PC-3 (cell line): ENCODE results near the gene DELE1. TPM values are rescaled to one million over a fixed set of nuclear protein-coding genes. Genes with fewer than 3 reads are reported as not detected.

Experiments used
- ATAC-seq: fragments of 200-7000 bp; cut with Tn5 transposase; 2 replicates; pipeline ENCODE4 v1.9.1; 2020; ENCODE audit warnings: mild to moderate bottlenecking, moderate library complexity
- BruUV-seq: library from RNA; stranded (reverse); fragments of 400-500 nt; replicated peaks from 2 replicates; lab custom pipeline; 2021; lab: Mats Ljungman, UMichigan
- CTCF ChIA-PET: fragments of 300-600 bp; sonication (Branson Sonifier 250); formaldehyde crosslinking; loops from one replicate; lab custom pipeline; 2022; ENCODE audit warnings: antibody characterized with exemption; lab: Charles Lee
- POLR2A ChIA-PET: fragments of 300-600 bp; sonication (Branson Sonifier 250); formaldehyde crosslinking; loops from one replicate; lab custom pipeline; 2022; ENCODE audit warnings: antibody characterized with exemption; ENCODE audit not compliant: unreplicated experiment; lab: Charles Lee
- DNase-seq: peaks from one replicate; pipeline ENCODE4 v3.0.0-alpha.2; 2015
- H2AFZ ChIP-seq: fragments of 300-600 bp; sonication (generic); 2 replicates; pipeline ENCODE4 v1.6.0; 2016; ENCODE audit warnings: antibody characterized with exemption, low read length
- H3F3A ChIP-seq: fragments of 300-600 bp; sonication (generic); one replicate; pipeline ENCODE4 v1.6.0; 2017; ENCODE audit warnings: antibody characterized with exemption, low read length, control low read depth, mild to moderate bottlenecking; ENCODE audit not compliant: unreplicated experiment
- H3K27ac ChIP-seq: fragments of 300-600 bp; sonication (generic); 2 replicates; pipeline ENCODE4 v1.5.1; 2016; ENCODE audit warnings: mild to moderate bottlenecking, low read length
- H3K27me3 ChIP-seq: fragments of 300-600 bp; sonication (generic); 2 replicates; pipeline ENCODE4 v1.6.1; 2016; ENCODE audit warnings: low read length, mixed read lengths
- H3K36me3 ChIP-seq: fragments of 300-600 bp; sonication (generic); 2 replicates; pipeline ENCODE4 v1.6.1; 2016; ENCODE audit warnings: low read depth, mixed run types, low read length, mixed read lengths
- H3K4me1 ChIP-seq: fragments of 300-600 bp; sonication (generic); 2 replicates; pipeline ENCODE4 v1.5.1; 2016; ENCODE audit warnings: low read length; ENCODE audit not compliant: insufficient read depth
- H3K4me2 ChIP-seq: fragments of 300-600 bp; sonication (generic); 2 replicates; pipeline ENCODE4 v1.6.0; 2016; ENCODE audit warnings: low read length
- H3K4me3 ChIP-seq: fragments of 300-600 bp; sonication (generic); 2 replicates; pipeline ENCODE4 v1.5.1; 2016; ENCODE audit warnings: mild to moderate bottlenecking, low read length, mixed read lengths
- H3K79me2 ChIP-seq: fragments of 300-600 bp; sonication (generic); 2 replicates; pipeline ENCODE4 v1.6.1; 2017; ENCODE audit warnings: low read length, mixed read lengths
- H3K9ac ChIP-seq: fragments of 300-600 bp; sonication (generic); 2 replicates; pipeline ENCODE4 v1.6.0; 2016; ENCODE audit warnings: mild to moderate bottlenecking, low read length
- H3K9me2 ChIP-seq: fragments of 300-600 bp; sonication (generic); replicated peaks from 2 replicates; pipeline ENCODE4 v1.6.1; 2016; ENCODE audit warnings: mixed run types, low read length, mixed read lengths
- H3K9me3 ChIP-seq: fragments of 300-600 bp; sonication (generic); 2 replicates; pipeline ENCODE4 v1.6.1; 2016; ENCODE audit warnings: low read length, mixed read lengths
- H4K20me1 ChIP-seq: fragments of 300-600 bp; sonication (generic); 2 replicates; pipeline ENCODE4 v1.6.1; 2016; ENCODE audit warnings: low read length, mixed read lengths
- EZH2 ChIP-seq: fragments of 300-600 bp; sonication (generic); IDR thresholded peaks from one replicate; pipeline ENCODE4 v1.6.1; 2017; ENCODE audit warnings: antibody characterized with exemption, mild to moderate bottlenecking, low read length; ENCODE audit not compliant: unreplicated experiment
- EZH2phosphoT487 ChIP-seq: fragments of 300-600 bp; sonication (generic); IDR thresholded peaks from 2 replicates; pipeline ENCODE4 v1.6.1; 2018; ENCODE audit warnings: mild to moderate bottlenecking, antibody characterized with exemption, low read length, borderline replicate concordance
- intact Hi-C: fragments of 100-400 bp; cut with micrococcal nuclease; formaldehyde crosslinking; loops from 2 replicates; pipeline ENCODE4 v1.9.0; 2023
- total RNA-seq: library from RNA; depleted of rRNA; stranded (reverse); fragments of >200 nt; gene quantifications from 2 replicates; pipeline ENCODE4 v1.2.3, GENCODE V29; 2014
- TF ChIP-seq, protein P1 (sequence below): fragments of 300-600 bp; sonication (generic); conservative IDR thresholded peaks from 2 replicates; pipeline ENCODE4 v1.5.1; 2017; ENCODE audit warnings: antibody characterized with exemption, low read depth, mild to moderate bottlenecking, low read length

DELE1 gene
- total RNA-seq, 1 experiment from 2014 or later: 46.6 TPM

DNA sequence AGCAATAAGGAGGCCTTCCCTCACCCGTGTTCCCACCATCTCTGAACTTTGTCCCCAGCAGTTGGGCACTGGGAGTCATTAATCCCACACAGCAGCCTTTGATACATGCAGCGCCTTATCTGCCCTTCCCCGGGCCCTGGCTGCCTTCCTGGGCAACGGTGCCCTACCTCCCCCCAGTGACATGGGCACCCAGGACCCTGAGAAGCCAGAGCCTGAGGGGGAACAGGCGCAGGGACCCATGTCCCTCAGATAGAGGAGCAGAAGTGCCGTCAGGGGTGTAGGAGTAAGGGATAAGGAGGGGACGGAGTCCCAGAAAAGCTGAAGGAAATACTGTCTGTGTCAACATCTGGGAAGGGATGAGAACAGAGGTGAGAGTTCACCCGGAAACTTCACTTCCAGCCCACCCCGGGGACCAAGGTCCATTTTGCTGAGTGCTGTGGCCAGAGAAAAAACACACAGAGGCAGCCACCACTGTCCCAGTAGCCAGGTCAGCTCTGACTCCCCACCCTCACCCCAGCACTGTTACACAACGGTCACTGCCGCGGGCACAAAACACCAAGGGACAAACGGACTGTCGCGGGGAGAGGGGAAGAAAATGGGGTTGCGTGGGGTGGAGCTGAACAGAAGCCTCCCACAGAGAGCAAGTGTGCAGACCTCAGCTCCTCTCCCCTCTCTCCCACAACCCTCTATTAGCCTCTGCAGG, 49.3 kb upstream of the DELE1 start:
- Histone ChIP-seq H3K79me2 (peaks cover 79% of the 10 kb centered on the region), H3K4me2 (peak overlapping the region; percentile 94; the same call in 1 of the 2 replicates), H3K9me3 (no peaks in the 10 kb centered on the region), H4K20me1 (no peaks in the 10 kb centered on the region), H3K27me3 (no peaks in the 10 kb centered on the region), H3K9ac (no peak overlapping the region), H3K4me3 (no peak overlapping the region), H2AFZ (no peak overlapping the region), H3F3A (no peaks in the 10 kb centered on the region), H3K27ac (no peak overlapping the region), H3K4me1 (peaks cover 28% of the 10 kb centered on the region), H3K9me2 (no peaks in the 10 kb centered on the region), H3K36me3 (no peaks in the 10 kb centered on the region)
- ChIA-PET POLR2A (no interaction called here), CTCF (no interaction called here)
- TF ChIP-seq, protein P1, sequence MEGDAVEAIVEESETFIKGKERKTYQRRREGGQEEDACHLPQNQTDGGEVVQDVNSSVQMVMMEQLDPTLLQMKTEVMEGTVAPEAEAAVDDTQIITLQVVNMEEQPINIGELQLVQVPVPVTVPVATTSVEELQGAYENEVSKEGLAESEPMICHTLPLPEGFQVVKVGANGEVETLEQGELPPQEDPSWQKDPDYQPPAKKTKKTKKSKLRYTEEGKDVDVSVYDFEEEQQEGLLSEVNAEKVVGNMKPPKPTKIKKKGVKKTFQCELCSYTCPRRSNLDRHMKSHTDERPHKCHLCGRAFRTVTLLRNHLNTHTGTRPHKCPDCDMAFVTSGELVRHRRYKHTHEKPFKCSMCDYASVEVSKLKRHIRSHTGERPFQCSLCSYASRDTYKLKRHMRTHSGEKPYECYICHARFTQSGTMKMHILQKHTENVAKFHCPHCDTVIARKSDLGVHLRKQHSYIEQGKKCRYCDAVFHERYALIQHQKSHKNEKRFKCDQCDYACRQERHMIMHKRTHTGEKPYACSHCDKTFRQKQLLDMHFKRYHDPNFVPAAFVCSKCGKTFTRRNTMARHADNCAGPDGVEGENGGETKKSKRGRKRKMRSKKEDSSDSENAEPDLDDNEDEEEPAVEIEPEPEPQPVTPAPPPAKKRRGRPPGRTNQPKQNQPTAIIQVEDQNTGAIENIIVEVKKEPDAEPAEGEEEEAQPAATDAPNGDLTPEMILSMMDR: no peak
- TF ChIP-seq EZH2phosphoT487 (no peak), EZH2 (no peak)
- DNase-seq (no peak), ATAC-seq (no peak)
- intact Hi-C loops: loop anchor here (10.0 kb wide), 1 partner anchor 60 kb away; no protein-coding TSS in a partner anchor
- no TSS peak for BruUV-seq

- peak overlapping the region; percentile 44; the same call in 1 of the 2 replicates for H2AFZ ChIP-seq
- TF ChIP-seq EZH2phosphoT487 (no peak), EZH2 (no peak)
- TF ChIP-seq, protein P1: no peak
- no peaks in the 10 kb centered on the region for H4K20me1 ChIP-seq
- no peak for ATAC-seq
- H3K9me2 ChIP-seq: no peaks in the 10 kb centered on the region
- H3K27ac ChIP-seq: no peak overlapping the region
- H3K4me1 ChIP-seq: peaks cover 25% of the 10 kb centered on the region
- H3K4me3 ChIP-seq: peak overlapping the region; percentile 81
- no peaks in the 10 kb centered on the region for H3K27me3 ChIP-seq
- H3K79me2 ChIP-seq: peaks cover 72% of the 10 kb centered on the region
- H3K9me3 ChIP-seq: no peaks in the 10 kb centered on the region
- no TSS peak for BruUV-seq
- ChIA-PET POLR2A (no interaction called here), CTCF (no interaction called here)
- DNase-seq: no peak
- H3K9ac ChIP-seq: peak overlapping the region; percentile 76
- no peaks in the 10 kb centered on the region for H3K36me3 ChIP-seq
- no peaks in the 10 kb centered on the region for H3F3A ChIP-seq
- intact Hi-C loops: loop anchor here (10.0 kb wide), 1 partner anchor 60 kb away; no protein-coding TSS in a partner anchor
- peak overlapping the region; percentile 94 for H3K4me2 ChIP-seq
These were observed 48.5 kb upstream of the DELE1 start for GRCh38 chr5:141875022-141875740.
